Uterus (tissue), 2 donors: ENCODE results near the gene SMURF1.

Experiments used
- POLR2A ChIP-seq, 2 donors: fragments of 450-650 bp; IDR thresholded peaks; one replicate each; pipeline ENCODE4 v1.6.1; 2016; ENCODE audit warnings: antibody characterized with exemption in 2 of 2, mild to moderate bottlenecking in 1 of 2, moderate library complexity in 1 of 2
- TF ChIP-seq, protein P1 (sequence below), 4 experiments: fragments of 200-600 bp in 2 of 4; fragments of 450-650 bp in 2 of 4; sonication (generic) in 2 of 4; IDR thresholded peaks; one replicate each; pipeline ENCODE4 v1.5.1; 2016 to 2019; ENCODE audit warnings: antibody characterized with exemption in 4 of 4, mild to moderate bottlenecking in 2 of 4, moderate library complexity in 1 of 4

DNA sequence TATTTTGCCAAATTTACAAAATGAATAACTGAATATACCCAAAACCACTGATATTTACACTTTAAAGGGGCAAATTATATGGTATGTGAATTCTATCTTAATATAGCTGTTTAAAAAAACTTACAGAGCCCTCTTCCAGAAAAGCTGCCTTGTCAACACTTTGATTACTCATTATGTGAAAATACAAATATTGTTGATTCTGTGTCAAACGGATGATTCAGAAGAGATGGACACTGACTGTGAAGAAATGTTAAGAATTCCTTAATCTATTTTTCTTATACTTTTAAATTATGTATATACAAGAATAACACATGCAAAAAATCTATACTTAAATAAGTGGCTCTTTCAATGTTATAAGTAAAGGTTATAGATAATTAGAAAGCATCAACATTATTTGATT, 41.5 kb downstream of the SMURF1 start:
- TF ChIP-seq, protein P1, sequence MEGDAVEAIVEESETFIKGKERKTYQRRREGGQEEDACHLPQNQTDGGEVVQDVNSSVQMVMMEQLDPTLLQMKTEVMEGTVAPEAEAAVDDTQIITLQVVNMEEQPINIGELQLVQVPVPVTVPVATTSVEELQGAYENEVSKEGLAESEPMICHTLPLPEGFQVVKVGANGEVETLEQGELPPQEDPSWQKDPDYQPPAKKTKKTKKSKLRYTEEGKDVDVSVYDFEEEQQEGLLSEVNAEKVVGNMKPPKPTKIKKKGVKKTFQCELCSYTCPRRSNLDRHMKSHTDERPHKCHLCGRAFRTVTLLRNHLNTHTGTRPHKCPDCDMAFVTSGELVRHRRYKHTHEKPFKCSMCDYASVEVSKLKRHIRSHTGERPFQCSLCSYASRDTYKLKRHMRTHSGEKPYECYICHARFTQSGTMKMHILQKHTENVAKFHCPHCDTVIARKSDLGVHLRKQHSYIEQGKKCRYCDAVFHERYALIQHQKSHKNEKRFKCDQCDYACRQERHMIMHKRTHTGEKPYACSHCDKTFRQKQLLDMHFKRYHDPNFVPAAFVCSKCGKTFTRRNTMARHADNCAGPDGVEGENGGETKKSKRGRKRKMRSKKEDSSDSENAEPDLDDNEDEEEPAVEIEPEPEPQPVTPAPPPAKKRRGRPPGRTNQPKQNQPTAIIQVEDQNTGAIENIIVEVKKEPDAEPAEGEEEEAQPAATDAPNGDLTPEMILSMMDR (IDR thresholded peaks at IDR 0.05): no peak
- no peak for TF ChIP-seq POLR2A (IDR thresholded peaks at IDR 0.05)
